Fibroblast of upper back skin (primary cell): ENCODE results near the gene KRT4.
"Not testable (repeated sequence)": the region's sequence is repeated elsewhere in the genome, so short reads cannot be mapped to it uniquely, and the experiment has no call there.

Experiments
- DNase-seq: peaks from one replicate; pipeline ENCODE4 v3.0.0-alpha.2; 2013

KRT4 gene

DNA sequence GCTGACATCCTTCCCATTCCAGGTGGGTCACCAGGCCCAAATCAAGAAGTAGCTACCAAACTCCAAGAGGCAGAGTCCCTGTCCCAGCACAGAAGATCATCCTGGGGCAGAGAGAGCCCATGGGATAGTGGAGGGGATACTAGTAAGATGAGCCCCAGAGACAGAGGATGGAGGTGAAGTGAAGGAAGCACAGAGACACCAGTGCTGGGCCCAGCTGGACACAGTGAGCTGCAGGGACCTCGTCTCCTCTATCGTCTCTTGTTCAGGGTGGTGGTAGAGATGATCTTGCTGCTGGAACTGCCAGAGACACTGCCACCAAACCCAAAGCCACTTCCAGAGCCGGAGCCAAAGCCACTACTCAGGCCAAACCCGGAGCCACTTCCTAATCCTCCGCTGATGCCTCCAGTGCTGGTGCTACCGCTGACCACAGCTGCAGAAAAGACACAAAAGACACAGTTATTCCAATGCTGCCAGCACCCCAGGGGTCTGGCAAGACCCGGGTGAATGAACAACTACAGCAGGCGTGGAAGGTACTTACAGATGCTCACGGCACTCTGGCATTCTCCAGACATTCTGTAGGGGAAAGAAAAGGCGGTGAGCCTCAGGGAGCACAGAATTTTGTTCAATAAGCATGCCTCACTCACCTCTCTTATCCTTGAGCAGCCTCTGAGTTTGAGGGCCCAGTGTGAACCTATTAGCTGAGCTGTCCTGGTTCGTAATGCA lies 6.9 kb downstream of the KRT4 start:
- DNase-seq, result no peak

DNA sequence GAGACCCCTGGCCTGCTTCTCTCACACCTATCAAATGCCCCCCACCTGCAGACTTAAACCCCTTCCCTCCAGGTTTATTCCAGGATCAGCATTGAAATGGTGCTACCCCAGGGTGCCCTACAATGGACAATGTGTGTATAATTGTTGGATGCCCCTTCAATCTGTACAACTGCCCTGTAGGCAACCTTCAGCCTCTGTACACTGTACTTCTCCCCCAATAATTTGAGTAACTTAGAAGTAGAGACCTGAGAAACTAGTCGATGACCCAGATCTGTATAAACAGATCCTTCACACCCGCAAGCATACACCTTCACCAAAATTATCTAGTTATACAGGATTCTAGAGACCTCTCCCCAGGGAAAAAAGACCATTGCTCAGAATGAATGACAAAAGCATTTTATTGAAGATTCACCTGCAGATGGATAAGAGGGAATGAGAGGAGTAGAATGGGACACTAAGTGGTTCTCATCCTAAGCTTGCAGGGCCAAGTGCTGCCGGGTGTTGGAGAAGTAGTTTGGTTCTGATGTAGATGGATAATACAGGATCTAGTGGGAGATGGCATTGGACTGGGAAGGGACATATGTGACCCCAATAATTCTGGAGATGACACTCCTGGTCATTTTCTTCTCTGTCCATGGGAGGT lies 7.6 kb downstream of the KRT4 start:
- no peak for DNase-seq

DNA sequence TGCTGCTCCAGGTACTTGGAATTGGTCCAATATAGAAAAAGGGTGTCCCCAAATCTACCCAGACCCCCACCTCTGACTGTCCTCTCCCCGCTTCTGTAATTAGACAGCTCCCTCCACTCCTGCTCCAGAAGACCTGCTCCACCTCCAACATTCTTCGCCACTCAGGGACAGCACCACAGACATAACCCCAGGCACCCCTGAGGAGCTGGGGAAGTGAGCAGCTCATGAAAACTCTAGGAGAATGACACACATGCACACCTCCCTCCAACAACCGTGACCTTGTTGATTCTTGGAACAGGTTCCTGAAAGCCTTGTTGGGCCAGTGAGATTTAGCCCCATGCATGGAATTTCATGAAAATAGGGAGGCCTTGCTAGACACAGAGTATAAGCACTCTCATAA lies 8.2 kb downstream of the KRT4 start:
- DNase-seq, result no peak

DNA sequence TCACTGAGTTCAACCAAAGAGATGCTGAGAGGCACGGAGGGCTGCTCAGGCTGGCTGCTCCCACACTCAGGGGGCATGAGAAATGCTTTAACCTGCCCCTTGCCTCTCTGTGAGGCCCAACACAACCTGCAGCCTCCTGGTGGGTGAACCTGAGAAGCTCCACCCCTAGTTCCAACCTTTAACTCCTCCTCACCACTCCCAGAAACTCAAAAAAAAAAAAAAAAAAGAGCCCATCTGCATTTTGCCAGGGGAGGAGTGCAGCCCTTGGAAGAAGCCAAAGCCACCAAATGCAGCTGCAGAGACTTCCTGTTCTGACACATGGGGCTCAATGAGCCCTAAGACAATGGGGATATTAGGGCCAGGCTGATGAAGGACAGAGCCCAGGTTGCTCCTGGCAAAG lies 8.9 kb downstream of the KRT4 start:
- no peak for DNase-seq

DNA sequence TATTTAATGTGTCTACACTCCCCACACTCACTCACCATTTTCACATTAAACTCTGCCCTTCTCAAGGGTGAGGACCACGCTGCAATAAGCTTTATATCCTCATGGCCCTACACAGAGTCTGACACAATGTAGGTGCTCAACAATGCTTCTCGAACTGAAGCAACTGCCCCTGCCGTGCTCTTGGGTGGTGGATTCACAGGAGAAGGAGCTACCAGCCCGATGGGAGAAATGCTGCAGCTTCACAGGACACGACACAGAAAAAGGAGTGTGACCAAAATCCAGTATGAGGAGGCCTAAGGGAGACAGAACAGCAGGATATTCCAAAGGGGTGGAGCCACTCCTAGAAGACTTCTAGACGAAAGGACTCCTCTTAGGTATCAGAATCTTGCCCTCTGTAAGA lies 11.5 kb downstream of the KRT4 start:
- no peak for DNase-seq

DNA sequence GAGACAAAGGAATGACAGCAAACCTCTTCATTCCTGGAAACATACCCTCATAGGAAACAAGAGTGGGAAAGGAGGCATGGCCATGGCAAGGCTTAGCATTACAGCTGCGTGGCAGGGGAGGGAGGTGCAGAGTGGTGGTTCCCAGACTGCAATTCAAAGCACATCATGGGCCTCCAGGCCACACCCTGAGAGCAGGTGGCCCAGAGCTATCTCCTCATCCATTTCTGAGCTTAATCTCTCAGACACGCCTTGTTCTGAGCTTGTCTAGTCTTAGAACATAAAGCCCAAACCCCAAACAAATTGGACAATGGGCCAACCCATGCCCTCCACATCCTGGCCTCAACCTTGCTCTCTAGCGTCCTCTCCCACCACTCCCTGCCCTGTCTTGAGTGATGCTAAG lies 12.1 kb downstream of the KRT4 start:
- no peak for DNase-seq

DNA sequence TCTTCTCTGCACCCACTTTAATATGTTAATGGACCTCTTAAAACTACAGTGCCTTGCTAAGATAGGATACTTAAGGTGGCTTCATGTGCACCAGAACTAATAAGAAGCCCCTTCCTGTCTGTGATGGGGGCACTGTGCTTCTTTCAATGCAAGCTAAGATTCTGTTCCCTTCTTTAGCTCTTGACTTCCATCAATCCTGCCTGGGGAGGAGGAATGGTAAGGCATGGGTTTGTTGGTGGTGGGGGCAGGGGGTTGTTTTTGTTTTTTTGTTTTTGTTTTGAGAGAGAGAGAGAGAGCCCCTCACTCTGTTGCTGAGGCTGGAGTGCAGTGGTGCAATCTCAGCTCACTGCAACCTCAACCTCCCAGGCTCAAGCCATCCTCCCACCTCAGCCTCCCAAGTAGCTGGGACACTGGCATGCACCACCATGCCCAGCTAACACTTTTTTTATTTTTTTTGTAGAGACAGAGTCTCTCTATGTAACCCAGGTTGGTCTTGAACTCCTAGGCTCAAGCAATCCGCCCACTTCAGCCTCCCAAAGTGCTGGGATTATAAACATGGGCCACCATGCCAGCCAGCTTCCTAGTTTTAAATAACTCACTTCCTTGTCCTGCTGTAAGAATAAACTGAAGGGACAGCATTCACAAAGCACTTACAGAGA lies 13.5 kb downstream of the KRT4 start:
- DNase-seq, result no peak

DNA sequence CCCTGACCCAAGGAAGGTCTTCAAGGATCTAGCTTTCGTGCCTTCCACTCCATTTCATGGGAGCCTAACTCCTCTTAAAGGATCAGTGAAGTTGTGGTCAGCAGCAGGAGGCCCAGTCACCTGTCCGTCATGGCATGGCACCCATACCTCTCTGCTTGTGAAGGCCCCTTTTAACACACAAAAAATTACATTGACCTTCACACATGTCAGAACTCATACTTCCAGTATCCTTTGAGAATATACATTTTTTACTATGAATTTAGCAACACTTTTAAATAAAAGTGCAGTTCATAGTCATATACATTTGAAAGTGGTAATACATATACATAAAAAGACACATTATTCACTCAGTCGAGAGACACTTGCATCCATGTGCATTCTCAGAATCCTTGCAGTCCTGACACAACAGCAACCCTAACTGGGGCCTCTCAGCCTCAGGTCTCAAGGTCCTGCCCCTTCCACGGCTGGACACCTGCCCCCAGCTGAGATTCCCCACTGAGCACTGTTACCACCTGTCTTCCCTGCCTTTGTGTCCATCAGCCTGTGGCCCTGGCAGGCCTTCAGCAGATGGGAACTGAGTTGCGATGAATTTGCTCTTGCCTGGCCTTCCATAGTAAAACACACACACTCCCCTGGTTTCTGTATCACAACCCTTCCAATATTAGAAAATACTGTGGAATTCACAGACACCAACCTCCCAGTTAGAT lies 14.3 kb downstream of the KRT4 start:
- no peak for DNase-seq

DNA sequence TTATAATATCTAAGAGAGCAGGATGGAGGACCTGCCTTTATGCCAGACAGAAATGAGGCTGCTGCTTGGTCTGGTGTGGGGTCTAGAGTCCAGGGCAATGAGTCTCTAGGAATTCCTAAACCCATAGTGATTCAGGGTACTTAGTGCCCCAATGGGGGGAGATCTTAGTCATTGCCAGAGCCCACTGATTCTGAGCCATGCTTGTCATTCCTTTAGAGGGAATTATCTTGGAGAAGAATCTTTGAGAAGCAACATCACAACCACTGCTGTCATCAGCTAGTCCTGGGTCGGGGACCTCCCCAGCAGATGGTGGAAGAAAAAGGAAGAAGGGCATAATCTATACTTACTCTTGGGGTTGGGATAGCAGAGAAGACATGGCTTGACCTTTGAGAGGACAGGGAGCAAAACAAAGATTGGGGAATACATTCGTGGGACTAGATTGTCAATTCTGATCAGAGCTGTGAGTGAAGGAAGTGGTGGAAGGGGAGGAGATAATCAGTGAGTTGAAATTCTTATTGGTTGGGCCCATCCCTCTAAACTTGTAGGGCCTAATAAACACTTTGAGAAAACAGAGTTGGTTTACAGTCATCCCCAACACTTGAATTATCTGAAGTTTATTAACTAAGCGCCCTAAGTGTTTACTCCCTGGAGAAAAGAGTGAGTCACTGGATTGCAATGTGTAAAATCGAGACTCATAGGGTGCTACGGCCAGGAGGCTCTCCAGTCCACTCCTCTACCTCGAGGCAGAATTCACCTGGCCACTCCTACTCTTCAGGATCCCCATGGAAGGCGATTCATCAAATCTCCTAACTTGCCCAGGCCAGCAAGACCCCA lies 15.0 kb downstream of the KRT4 start:
- DNase-seq, result peak; percentile 82

DNA sequence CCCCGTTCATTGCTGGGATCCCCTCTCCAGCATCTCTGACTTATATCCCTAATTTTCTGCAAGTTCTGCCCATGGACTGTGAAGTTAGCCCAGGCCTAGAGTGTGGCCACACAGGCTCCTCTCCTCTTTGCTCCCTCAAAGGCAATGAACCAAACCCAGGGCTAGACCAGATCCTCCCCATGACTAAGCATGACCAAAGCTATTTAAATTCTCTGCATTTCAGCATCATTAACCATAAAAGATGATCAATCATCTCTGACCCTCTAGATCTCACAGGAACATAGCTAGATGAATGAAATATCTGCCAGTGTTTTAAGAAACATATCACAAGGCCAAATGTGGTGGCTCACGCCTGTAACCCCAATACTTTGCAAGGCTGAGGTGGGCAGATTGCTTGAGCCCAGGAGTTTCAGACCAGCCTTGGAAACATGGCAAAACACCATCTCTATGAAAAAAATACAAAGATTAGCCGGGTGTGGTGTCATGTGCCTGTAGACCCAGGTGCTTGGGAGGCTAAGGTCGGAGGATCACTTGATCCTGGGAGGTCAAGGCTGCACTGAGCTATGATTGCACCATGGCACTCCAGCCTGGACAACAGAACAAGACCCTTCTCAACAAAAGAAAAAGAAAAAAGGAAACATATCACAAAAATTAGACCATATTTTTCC lies 15.8 kb downstream of the KRT4 start:
- peak; percentile 84 for DNase-seq

DNA sequence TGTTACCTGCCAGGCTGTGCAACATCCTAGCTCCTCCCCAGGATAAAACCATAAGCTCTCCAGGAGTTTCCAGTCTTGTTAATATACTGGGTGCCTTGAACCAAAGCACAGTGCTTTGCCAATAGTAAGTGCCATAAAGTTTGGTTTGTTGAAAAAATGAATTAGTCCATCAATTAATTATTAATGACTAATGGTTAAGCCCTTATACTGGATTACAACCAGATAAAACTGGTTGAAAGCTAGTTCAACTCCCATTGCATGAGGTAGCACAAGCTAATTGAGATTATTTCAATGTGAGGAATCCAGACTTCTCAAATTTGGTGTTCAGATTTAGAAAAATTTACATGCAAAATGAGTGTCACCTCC lies 16.4 kb downstream of the KRT4 start:
- no peak for DNase-seq

DNA sequence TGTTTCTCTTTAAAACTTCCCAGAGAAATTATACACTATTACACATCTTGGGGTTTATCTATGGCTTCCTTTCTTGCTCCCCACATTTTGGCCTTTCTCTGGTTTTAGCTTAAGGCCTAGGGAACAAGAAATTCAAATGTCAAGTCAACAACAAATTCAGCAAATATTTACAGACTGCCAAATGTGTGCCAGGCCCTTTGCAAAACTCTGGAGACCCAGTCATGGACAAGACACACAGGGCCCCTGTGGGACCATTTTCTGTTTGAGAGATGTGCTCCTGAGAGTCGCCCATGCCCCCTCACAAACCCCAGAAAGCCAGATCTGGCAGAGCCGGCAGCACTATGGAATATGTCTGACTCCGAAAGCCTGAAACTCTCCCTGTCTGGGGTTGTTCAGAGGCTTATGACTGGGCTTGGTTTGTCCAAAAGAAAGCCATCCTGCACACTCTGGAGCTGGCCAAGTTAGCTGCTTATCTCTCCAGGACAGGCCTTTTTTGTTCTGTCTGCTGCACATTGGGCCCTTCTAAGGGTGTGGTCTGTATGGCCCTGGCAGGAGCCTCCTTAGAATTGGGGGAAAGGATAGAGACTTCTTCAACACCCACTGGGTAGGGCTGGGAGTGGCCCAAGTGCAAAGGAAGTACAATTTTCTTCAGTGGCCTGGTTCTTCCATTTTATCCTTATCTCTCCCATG lies 16.9 kb downstream of the KRT4 start:
- no peak for DNase-seq

DNA sequence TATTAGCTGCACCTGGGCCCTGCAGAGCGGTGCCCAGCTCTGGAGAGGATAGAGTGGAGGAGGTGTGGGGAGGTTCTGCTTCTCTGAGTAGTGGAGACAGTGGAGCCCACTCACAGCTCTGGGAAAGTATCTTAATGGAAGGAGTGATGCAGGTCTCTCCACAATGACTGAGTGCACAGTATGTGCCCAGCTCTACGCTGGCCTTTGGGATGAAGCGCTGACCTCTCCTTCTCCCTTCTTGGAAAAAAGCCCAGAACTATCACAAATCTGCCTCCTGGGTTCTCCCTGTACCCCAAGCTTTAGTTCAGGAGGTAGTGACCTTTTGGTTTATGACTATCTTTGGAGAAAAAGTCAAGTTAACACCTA lies 17.5 kb downstream of the KRT4 start:
- DNase-seq, result no peak

DNA sequence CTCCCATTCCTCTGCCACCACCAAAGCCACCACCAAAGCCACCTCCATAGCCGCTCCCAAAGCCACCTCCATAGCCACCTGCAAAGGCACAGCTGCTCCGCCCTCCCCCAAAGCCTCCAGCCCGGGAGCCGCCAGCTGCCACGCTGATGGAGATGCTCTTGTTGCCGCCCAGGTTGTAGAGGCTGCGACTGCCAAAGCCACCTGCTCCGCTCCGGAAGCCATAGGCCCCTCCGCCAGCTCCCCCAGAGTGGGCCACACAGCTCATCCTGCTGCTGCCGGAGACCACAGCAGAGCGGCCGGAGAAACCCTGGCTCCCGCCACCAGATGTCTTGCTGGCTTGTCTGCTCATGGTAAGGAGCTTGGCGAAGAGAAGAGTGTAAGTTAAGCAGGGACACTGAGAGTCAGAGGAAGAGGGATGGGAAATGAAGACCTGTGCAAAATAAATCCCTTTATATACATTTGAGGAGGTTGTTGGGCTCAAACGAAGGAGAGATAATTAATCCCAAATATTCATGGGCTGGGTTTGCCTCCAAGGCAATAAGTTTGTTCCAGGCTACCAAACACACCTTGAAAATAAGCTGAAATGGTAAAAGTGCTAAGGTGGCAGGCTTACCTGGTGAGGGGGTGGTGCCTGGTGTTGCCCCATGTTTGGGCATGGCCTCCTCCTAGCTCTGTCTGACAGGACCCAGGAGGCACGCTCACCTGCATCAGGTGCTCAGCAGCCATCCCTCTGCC lies 18.1 kb downstream of the KRT4 start, which contains the start of gene KRT3:
KRT3 (minus strand) TSS at position 424 of the 735 bp plus-strand sequence; CDS start at position 349, 75 bp downstream.
- DNase-seq, result no peak

DNA sequence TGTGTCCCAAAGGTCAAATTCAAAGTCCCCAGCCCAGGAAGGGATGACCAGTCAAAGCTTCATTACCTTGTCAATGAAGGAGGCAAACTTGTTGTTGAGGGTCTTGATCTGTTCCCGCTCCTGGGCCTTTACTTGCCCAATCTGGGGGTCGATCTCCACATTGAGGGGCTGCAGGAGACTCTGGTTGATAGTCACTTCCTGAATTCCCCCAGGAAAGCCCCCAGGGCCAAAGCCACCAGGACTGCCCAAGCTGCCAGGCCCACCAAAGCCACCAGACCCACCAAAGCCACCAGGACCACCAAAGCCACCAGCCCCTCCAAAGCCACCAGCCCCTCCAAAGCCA lies 18.6 kb downstream of the KRT4 start:
- not testable (repeated sequence) for DNase-seq

DNA sequence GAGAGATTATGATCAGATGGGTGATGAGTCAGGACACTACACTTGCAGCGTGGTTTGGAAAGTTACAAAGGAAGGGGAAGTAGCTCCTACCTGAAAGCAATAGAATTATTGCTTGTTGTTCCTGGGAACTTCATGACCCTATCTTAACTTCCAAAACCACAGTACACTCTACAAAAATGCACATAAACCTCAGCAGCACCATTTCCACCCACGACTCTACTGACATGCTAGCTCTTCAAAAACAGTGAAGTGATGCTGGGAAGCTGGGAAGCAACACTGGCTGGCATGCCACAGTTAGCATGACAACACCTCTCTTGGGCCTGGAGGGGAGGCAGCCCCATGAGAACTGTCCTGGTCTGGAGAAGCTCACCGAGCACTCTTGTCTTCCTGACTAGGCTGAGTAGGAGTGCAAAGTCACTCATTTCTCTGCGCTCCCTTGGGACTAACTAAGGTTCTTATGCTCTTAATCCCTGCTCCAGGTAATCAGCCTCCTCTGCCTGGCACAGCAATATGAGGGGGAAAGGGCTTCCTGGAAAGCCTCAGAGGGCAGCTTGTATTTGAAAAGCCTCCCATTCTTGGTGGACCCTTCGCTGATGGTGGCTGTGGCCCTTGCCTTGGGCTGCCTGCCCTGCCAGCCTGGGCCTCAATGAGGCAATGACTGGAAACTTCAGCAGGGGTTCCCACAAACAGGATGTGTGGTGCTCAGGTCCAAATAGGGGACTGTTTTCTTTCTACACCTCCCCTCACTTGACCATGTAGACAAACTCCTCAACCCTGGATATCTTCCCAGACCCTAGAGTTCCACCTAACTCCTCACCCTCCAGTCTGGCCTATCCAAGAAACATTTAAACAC lies 19.2 kb downstream of the KRT4 start:
- peak; percentile 67 for DNase-seq

DNA sequence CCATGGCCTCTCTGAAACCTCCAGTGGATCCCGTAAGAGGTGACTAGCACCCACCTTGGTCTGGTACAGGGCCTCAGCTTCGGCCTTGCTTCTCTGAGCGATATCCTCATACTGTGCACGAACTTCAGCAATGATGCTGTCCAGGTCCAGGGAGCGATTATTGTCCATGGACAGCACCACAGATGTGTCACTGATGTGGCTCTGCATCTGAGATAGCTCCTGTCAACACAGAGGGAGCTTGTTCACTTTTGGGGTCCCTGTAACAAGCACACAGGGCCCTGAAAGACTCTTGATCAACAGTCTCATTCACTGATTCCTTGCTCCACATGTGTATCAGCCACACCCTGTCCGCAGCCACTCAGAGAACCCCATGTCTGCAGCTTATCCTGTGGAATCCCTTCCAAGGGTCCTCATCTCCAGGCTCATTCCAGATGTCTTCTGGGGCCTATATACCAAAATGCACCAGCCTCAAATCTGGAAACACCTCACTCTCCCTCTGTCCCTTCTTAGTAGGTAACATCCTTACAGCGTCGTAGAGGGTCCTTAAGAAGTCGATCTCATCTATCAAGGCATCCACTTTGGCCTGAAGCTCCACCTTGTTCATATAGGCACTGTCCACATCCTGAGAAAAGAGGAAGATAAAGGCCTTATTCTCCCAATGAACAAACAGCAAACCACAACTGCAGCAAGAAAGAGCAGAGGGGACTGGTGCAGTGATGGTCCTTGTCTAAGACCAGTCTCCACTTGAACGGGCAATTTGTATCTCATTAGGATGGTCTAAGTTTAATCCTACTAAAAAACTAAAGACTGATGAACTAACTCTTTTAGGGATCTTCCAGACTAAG lies 21.5 kb downstream of the KRT4 start:
- no peak for DNase-seq

DNA sequence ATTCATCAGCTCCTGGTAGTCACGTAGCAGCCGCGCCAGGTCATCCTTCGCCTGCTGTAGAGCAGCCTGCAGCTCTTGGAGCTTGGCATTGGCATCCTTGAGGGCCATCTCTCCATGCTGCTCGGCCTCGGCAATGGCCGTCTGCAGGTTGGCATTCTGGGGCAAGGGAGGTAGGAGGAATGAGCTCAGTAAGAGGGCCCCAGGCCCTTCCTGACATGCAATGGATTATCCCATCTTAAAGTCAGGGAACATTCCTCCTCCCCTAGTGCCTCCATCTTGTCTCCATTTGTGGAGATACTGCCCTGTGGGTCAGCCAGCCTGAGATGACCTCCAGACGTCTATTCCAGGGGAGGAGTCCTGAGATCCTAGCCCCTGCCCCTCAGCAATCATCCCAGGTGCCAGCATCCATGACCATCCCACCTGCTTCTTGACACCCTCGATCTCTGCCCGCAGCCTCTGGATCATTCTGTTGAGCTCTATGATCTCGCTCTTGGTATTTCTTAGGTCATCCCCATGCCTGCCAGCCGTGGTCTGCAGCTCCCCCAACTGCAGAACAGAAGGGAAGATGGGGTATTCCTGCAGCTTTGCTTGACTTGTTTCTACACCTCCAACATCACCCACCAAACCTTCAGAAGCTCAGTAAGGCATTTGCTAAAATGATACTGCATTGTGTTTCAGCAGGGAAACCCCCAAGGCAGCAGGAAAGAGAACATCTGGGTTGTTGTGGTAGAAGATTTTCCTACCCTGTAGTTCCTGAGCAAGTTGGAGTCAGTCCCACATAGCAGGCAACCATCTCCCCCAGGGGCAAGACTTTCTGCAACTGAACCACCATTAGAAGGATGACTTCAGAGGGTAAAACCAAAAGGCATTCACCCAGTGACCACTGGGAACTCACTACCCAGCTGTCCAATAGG lies 22.4 kb downstream of the KRT4 start:
- DNase-seq, result no peak
